ENCODE data around the gene MT1H.
"Not testable (repeated sequence)": the region's sequence is repeated elsewhere in the genome, so short reads cannot be mapped to it uniquely, and the experiment has no call there.

MT1H gene

DNA sequence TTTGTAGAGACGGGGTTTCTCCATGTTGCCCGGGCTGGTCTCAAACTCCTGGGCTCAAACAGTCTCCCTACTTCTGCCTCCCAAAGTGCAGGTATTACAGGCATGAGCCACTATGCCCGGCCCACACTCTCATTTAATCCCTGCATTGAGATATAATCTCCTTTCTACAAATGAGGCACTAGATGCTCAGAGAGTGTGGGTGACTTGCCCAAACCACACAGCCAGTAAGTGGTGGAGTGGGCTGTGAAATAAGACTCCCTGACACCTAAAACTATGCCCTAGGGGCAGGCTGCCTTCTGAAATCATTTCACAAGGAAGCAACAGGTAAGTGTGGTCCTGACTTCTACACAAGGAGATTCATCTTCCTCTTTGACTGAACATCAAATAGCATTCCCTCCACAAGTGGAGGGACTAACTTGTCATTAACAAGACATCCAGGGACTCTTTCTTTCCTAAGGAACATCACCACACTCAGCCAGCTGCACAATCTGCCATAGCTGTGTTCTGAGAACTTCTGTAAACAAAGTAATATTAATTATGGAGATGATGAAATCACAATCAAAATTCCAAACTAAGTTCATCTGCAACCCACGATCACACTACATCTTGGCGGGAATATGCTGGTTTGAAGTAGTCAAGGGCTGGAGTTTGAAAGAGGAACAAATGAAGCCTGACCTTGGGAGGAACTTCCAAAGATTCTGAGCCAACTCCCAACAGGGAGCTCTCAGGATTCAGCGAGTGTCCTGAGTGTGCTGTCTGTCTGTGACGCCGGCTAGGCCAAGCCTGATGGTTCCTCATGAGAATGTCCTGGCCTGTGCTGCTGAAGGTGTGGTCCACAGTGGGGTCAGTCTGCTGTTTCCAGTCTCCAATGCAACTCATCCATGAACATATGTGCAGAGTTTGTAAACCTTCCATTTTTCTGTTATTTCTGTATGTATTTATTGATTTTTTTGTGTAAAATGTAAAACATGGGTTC lies 4.0 kb upstream of the MT1H start:
- DNase-seq, result not testable (repeated sequence)

DNA sequence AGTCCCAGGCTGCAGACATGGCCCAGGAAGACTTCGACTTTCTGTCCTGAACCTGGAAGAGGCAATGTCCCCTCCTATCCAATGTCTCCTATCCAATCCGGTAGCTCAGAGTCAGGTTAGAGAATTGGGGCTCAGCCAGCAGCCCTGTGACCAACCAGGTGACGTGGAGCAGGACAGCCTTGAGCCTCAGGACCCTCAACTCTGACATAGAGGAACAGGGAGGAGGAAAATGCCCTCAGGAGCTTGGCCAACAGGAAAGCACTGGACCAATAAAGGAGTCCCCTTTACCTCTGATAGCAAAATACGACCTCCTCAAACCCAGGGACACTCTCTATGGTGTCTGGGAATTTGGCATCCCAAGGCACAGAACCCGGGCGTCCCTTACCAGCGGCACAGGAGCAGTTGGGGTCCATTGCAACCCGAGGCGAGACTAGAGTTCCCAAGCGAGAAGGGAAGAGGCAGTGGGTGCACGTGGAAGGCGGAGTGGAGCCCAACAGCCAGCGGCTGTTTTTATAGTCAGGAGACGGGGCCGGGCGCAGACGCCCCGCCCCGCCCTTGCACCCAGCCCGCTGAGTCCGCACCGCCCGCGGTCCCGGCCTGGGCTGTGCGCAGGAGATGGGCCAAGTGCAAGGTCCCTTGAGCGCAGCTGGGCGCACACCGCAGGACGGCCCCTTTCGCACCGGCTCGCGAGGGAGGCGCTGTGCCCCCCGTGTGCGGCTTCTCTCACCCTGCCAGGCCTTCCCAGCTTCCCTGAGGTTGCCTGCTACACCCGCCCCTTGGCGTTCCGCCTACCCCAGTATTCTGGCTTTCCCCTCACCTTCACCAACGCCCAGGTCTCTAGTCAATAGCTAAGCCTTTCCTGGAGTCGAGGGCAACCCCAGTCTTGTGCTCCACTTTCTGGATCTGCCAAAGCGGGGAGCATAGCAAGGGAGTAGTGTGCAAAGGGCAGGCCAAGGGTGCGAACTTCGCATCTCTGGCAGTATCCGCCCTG lies 1.7 kb upstream of the MT1H start, which contains the start of gene MT1G:
Gene MT1G (minus strand): TSS at position 485 of the 991 bp plus-strand sequence. CDS start 72 bp downstream, at position 413.
- no peak for DNase-seq

DNA sequence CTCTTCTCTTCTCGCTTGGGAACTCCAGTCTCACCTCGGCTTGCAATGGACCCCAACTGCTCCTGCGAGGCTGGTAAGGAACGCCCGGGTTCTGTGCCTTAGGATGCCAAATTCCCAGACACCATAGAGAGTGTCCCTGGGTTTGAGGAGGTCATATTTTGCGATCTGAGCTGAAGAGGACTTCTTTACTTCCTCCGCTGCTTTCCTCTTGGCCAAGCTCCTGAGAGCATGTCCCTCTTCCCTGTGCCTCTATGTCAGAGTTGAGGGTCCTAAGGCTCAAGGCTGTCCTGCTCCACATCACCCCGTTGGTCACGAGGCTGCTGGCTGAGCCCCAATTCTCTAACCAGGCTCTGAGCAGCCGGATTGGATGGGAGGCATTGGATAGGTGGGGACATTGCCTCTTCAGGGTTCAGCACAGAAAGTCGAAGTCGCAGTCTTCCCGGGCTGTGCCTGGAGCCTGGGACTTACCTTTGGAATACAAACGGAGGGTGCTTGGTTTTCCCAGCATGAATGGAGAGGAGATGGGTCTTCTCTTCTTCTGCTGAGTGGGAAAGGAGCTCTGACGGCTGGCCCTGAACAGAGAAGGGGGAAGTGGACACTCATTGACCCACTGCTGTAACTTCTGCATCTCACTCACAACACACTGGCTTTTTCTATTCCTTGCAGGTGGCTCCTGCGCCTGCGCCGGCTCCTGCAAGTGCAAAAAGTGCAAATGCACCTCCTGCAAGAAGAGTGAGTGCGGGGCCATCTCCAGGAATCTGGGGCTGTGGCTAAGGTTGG lies 416 bp downstream of the MT1H start:
- no peak for DNase-seq

DNA sequence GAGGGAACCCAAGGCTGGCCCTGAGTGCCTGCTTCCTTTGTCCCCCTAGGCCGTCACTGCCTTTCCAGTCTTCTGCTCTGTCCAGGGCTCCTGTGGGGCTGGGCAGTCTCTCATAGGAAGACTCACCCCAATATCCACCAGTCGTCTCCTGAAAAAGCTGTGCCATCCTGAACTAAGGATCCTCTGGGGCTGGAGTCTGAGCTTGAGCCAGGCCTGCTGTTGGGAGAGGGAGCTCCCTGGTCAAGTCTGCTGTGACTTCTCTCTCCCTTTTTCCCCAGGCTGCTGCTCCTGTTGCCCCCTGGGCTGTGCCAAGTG lies 963 bp downstream of the MT1H start:
- no peak for DNase-seq

DNA sequence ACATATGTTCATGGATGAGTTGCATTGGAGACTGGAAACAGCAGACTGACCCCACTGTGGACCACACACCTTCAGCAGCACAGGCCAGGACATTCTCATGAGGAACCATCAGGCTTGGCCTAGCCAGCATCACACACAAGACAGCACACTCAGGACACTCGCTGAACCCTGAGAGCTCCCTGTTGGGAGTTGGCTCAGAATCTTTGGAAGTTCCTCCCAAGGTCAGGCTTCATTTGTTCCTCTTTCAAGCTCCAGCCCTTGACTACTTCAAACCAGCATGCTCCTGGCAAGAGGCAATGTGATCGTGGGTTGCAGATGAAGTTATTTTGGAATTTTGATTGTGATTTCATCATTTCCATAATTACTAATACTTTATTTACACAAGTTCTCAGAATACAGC lies 2.1 kb downstream of the MT1H start:
- DNase-seq, result not testable (repeated sequence)

DNA sequence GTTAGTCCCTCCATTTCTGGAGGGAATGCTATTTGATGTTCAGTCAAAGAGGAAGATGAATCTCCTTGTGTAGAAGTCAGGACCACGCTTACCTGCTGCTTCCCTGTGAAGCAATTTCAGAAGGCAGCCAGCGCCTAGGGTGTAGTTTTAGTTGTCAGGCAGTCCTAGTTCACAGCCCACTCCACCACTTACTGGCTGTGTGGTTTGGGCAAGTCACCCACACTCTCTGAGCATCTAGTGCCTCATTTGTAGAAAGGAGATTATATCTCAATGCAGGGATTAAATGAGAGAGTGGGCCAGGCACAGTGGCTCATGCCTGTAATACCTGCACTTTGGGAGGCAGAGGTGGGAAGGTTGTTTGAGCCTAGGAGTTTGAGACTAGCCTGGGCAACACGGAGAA lies 2.6 kb downstream of the MT1H start:
- DNase-seq, result not testable (repeated sequence)

DNA sequence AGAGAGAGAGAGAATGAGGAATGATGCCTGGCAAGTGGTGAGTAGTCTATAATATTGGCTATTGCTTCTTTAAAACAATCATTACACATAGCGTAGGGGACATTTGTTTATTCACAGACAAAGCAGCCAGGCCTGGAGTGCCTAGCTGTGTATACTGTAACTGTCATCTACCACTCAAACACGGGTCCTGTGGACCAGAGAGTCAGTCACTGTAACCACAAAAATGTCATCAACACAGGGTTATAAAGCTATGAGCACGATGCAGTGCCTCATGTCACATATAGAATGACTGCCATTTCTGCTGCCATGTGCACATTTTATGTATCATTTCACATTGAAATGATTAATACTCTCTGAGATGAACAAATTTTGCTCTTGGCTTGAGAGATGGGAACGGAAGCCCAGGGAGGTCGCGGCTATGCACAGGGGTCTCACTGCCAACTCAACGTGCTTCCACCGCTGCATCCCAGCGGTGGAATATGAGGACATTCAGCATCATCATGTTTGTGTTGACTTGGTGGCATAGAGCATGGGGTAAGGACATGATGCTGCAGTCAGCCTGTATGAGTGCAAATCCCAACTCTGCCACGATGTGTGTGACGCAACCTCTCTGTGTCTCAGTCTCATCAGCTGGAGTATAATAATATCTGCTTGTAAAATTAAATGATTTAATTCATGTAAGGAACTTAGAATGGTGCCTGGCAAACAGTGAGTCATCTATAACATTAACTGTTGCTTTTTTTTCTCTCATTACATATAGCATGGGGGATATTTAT lies 3.3 kb downstream of the MT1H start:
- DNase-seq, result no peak

DNA sequence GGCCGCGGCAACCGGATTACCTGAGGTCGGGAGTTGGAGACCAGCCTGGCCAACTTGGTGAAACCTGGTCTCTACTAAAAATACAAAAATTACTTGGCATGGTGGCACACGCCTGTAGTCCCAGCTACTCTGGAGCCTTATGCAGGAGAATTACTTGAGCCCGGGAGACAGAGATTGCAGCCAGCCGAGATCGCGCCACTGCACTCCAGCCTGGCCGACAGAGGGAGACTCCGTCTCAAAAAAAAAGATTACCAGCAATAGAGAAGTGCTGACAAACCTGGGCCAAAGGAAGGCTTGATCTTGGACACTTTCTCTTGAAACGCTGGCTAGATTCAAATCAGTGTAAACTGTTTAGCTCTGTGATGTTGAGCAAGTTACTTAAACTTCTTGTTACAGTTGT lies 4.3 kb downstream of the MT1H start:
- DNase-seq, result no peak

DNA sequence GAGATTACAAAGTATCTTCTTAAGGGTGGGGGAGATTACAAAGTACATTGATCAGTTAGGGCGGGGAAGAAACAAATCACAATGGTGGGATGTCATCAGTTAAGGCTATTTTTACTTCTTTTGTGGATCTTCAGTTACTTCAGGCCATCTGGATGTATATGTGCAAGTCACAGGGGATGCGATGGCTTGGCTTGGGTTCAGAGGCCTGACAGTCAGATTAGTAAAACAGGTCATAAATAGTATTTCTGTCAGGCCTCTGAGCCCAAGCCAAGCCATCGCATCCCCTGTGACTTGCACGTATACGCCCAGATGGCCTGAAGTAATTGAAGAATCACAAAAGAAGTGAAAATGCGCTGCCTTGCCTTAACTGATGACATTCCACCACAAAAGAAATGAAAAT lies 5.0 kb downstream of the MT1H start:
- DNase-seq, result not testable (repeated sequence)

DNA sequence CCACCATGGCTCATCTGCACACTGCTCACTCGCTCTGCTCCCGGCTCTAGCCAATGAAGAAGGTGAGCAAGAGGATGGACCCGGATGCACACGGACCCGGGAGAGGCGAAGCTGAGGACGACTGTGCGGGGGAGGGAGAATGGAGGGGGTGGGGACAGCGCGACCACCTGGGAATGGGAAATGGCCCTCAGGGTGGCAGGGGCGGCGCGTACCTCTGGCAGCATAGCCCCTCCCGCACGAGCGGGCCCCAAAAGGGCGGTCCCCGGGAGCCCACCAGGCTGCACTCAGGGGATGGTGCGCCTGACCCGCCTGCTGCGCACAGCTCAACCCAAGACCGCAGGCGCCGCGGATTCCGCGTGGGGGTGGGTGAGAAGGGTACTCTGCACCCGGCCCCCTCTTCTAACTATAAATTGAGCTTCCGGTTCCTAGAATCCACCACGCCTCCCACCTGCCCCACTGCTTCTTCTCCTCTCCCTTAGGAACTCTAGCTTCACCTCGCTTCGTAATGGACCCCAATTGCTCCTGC lies 6.1 kb downstream of the MT1H start:
- peak; percentile 40 for DNase-seq

DNA sequence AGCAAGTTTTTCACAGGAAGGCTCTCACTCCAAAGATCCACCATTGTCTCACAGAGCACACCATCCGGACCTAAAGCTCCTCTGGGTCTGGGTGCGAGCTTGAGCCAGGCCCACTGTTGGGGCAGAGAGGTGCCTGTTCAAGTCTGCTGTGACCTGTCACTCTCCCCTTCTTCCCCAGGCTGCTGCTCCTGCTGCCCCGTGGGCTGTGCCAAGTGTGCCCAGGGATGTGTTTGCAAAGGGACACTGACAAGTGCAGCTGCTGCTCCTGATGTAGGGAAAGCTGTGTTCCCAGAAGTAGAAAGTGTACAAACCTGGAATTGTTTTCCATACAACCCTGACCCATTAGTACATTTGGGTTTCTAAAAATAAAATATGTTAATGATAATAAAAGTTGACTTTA lies 7.9 kb downstream of the MT1H start:
- no peak for DNase-seq

DNA sequence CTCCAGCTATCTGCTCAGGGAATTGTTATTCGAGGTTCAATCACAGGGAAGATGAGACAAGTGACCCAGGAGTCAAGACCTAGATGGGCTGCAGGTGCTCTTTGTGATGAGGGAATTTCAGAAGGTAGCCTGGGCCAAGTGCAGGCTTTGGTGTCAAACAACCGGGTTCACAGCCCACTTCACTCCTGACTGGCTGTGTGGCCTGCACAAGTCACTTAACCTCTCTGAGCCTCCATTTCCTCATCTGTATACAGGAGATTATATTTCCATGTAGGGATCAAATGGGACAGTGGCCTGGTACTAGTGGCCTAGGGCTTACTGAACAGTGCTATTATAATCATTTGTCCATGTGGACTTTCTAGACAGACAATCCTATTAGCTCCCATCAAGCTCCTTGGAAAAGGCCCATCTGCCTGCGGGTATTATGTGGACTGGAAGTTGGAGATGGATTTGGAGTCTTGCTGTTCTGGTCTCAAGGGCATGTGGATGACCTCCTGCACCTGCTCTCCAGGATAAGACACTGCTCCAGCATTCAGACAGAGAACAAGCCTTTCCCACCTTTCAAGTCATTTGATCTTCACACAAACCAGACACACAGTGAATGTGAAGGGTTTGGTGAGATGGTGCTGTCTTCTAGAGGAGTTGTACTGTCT lies 9.6 kb downstream of the MT1H start:
- DNase-seq, result no peak

DNA sequence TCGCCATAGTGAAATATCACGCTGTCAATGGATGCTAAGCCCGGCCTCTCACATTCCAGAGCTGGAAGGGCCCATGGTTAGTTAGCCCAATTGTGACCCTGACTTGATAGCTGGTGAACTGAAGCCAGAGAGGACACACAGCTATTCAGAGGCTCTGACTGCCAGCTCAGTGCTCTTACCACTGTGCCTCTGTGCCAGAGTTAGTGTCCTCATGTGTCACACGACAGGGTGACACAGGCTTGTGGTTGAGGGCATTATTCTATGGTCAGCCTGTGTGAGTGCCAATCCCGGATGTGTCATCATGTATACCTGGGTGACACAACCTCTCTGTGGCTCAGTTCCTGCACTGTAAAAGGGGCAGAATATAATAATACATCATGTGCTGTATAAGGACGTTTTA lies 10.2 kb downstream of the MT1H start:
- no peak for DNase-seq

DNA sequence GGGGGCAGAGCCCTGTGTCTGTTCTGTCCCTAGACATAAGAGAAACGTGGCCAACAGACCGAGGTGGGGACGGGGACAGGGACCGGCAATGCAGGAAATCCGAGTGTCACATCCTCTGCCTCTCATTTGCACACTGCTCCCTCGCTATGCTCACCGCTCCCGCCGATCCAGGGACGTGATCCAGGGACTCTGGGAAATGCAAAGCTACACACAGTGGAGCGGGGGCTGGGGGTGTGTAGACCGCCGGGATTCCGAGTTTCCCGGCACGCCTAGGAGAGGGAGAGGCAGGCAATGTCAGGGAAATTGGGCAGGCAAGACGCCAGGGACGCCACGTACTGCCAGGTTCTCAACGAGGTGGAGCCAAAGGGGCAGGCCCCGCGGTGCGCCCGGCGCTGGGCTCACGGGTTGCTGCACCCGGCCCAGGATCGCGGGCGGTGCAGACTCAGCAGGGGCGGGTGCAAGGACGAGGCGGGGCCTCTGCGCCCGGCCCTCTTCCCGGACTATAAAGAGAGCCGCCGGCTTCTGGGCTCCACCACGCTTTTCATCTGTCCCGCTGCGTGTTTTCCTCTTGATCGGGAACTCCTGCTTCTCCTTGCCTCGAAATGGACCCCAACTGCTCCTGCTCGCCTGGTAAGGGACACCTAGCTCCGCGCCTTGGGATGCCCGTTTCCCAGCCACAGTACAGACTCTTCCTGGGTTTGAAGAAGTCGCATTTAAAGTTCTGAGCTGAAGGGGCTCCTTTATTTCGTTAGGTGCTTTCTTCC lies 12.5 kb downstream of the MT1H start, which contains the start of gene MT1X:
Gene MT1X (plus strand): TSS at position 532 of the 764 bp plus-strand sequence. CDS start 71 bp downstream, at position 603.
- DNase-seq, result peak; percentile 76

DNA sequence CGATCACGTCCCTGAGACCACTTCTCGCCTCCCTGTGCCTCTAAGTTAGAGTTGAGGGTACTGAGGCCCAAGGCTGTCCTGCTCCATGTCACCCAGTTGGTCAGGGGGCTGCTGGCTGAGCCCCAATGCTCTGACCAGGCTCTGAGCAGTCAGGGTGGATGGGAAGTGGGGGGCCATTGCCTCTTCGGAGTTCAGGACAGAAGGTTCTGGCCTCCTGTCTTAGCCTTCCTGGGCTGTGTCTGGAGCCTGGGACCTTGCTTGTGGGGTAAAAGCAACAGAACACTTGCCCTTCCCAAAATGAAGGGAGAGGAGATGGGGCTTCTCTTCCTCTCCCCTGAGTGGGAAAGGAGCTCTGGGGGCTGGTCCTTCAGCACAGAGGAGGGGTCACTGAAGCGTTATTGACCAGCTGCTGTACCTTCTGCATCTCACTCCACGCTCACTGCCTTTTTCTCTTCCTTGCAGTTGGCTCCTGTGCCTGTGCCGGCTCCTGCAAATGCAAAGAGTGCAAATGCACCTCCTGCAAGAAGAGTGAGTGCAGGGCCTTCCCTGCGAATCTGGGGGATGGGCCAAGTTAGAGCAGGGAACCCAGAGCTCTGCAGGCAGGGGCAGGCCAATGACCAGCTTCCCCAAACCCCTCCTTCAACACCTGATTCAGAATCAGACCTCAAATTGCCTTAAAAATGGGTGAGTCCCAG lies 13.2 kb downstream of the MT1H start:
- DNase-seq, result no peak

DNA sequence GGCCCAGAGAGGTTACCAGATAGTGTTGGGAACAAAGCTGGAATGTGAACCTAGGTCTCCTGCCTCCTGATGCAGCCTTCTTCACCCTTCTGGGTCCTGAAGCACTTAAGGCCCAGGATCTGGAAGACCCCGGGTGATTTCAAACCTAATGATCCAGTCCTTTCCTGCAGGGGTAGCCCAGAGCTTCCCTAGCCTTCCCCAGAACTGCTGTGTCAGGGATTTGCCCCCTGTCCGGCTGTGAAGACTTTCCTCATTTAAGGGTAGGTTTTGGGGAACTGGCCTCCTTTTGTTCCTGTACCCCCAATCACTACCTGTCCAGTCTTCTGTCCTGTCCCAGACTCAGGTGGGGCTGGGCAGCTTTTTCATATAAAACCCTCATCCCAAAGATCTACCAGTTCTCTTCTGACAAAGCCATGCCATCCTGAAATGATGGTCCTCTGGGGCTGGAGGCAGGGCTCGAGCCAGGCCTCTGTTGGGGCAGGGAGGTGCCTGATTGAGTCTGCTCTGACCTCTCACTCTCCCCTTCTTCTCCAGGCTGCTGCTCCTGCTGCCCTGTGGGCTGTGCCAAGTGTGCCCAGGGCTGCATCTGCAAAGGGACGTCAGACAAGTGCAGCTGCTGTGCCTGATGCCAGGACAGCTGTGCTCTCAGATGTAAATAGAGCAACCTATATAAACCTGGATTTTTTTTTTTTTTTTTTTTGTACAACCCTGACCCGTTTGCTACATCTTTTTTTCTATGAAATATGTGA lies 14.0 kb downstream of the MT1H start:
- DNase-seq, result no peak

DNA sequence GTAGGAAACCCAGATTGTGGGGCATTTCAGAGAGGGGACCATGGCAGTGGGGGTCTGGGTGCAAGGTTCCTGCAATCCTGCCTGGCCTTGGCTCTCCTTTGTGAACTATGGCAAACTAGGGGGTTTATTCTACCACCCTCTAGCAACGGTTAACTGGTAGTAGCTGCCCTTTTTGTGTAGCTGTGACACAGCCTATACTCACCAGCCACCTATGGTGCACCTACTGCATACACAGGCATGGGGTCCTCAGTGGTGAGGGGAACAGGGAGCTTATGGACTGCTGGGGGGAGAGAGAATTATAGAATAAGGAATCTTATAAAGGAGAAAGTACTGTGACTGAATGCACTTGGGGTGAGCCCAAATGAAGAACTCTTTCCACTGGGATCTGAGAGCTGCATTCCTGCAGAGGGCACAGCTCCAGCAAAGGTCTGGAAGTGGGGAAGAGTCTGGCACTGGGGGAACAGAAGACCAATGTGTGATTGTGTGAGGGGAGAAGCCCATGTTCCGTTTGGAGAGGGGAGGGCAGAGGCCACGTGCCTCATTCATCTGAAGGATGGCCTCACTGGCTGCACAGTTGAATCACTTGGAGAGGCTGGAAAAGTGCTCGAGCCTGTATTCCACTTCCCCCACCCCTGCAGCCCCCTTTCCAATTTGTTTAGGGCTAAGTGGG lies 14.8 kb downstream of the MT1H start:
- DNase-seq, result no peak

DNA sequence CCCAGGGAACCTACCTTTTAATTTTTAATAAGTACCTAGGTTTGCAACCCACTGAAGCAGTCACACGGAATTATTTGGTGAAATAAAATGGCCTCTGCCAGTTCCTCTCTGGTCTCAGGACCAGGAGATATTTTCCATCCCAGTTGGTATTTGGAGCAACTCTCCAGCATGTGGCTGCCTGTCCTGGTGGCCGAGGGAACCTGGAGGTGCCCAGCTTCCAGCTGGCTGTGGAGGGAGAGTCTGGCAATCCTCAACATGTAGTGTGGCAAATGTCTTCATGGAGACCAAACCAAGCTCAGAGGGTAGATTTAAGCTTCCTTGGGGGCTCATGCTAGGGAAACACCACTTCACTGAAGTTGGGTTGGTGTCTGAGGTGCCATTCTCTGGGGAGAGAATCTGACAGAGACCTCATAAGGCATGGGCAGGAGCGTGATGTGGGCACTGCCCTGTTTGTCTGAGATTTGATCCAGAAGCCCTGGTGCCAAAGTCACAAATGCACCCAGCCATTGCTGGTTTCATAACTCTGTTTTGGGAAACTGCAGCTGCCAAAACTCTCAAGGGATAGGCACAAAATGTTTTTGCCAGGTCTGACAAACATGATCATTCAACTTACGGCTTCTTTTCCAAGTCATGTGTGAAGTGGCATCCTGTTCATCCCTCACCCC lies 15.4 kb downstream of the MT1H start:
- no peak for DNase-seq

All from activated T-cell treated with anti-CD3 and anti-CD28 coated beads for 4 hours (primary cell).